Left lobe of liver (tissue), 2 donors: Measurements from ENCODE around the gene PRKCQ. TPM values are rescaled to one million over a fixed set of nuclear protein-coding genes. Genes with fewer than 3 reads are reported as not detected.

Source experiments
- ATAC-seq: fragments of 200-7000 bp; cut with Tn5 transposase; one replicate; pipeline ENCODE4 v1.9.1; 2020; ENCODE audit warnings: mild to moderate bottlenecking, moderate library complexity
- DNase-seq: peaks from one replicate; pipeline ENCODE4 v3.0.0-alpha.2; 2020; ENCODE audit warnings: low spot score
- total RNA-seq: library from RNA; stranded (reverse); gene quantifications from one replicate; pipeline ENCODE4 v1.2.1, GENCODE V29; 2021
- donor health status: DM: no; HTN: no; CAD: no; lungs with moderate emphysema.
- donor health status: DM: no; HTN: yes; CAD: no.

Gene PRKCQ
- total RNA-seq, result 0.20 TPM

- ATAC-seq (peak; percentile 40), DNase-seq (no peak)
Observed at GRCh38 chr10:6579904-6580278, at the start of gene PRKCQ. TSS of gene PRKCQ (minus strand) at chr10:6580276. CDS start at chr10:6515135, 65,141 bp downstream.

- ATAC-seq (no peak), DNase-seq (no peak)
Observed at GRCh38 chr10:6625428-6625827, 45.4 kb upstream of the PRKCQ start.

- no peak for DNase-seq
- ATAC-seq, result no peak
Observed at GRCh38 chr10:6624392-6624791, 44.3 kb upstream of the PRKCQ start.

GRCh38 chr10:6622921-6623320 is 42.8 kb upstream of the PRKCQ start:
- no peak for ATAC-seq

GRCh38 chr10:6621536-6621935 is 41.5 kb upstream of the PRKCQ start:
- ATAC-seq (no peak), DNase-seq (no peak)

More at GRCh38 chr10:6622921-6623320, 42.8 kb upstream of the PRKCQ start:
- DNase-seq, result no peak

- no peak for ATAC-seq
Observed at GRCh38 chr10:6619660-6620059, 39.6 kb upstream of the PRKCQ start.

GRCh38 chr10:6618340-6618739 is 38.3 kb upstream of the PRKCQ start:
- peak; percentile 48 for DNase-seq
- peak; percentile 77 for ATAC-seq

More at GRCh38 chr10:6619660-6620059, 39.6 kb upstream of the PRKCQ start:
- DNase-seq, result no peak

GRCh38 chr10:6617309-6618076 is 37.4 kb upstream of the PRKCQ start:
- ATAC-seq, result no peak

GRCh38 chr10:6615971-6616370 is 35.9 kb upstream of the PRKCQ start:
- ATAC-seq, result no peak

More at GRCh38 chr10:6617309-6618076, 37.4 kb upstream of the PRKCQ start:
- no peak for DNase-seq

GRCh38 chr10:6612371-6612770 is 32.3 kb upstream of the PRKCQ start:
- no peak for ATAC-seq
- no peak for DNase-seq

More at GRCh38 chr10:6615971-6616370, 35.9 kb upstream of the PRKCQ start:
- no peak for DNase-seq

GRCh38 chr10:6610647-6611046 is 30.6 kb upstream of the PRKCQ start:
- ATAC-seq (no peak), DNase-seq (no peak)

- DNase-seq, result no peak
- no peak for ATAC-seq
Observed at GRCh38 chr10:6609625-6610024, 29.5 kb upstream of the PRKCQ start.

GRCh38 chr10:6607778-6608177 is 27.7 kb upstream of the PRKCQ start:
- no peak for DNase-seq
- no peak for ATAC-seq

GRCh38 chr10:6607182-6607581 is 27.1 kb upstream of the PRKCQ start:
- ATAC-seq, result no peak
- DNase-seq, result no peak

GRCh38 chr10:6603142-6604125 is 23.4 kb upstream of the PRKCQ start:
- DNase-seq (no peak), ATAC-seq (no peak)

- DNase-seq (no peak), ATAC-seq (no peak)
Observed at GRCh38 chr10:6602700-6603084, 22.6 kb upstream of the PRKCQ start.

GRCh38 chr10:6602026-6602699 is 22.1 kb upstream of the PRKCQ start:
- no peak for DNase-seq
- no peak for ATAC-seq

GRCh38 chr10:6601246-6601805 is 21.2 kb upstream of the PRKCQ start:
- DNase-seq, result no peak
- no peak for ATAC-seq

- no peak for DNase-seq
- ATAC-seq, result no peak
Observed at GRCh38 chr10:6600224-6600987, 20.3 kb upstream of the PRKCQ start.

GRCh38 chr10:6598679-6599078 is 18.6 kb upstream of the PRKCQ start:
- ATAC-seq, result no peak
- DNase-seq, result no peak
